ENCODE results near the gene FGR.

Gene FGR

GRCh38 chr1:27569088-27569460 lies 65.9 kb downstream of the FGR start:
- Histone ChIP-seq H4K91ac (ENCODE audit: low read depth, low read length, poor library complexity) (no peak overlapping the region), H2AK5ac (ENCODE audit: low read depth, low read length) (peak overlapping the region; percentile 56), H3K27me3 (ENCODE audit: control insufficient read depth in 3 of 3, insufficient read depth in 3 of 3, low read depth in 1 of 3, low read length in 3 of 3) (no peaks in the 10 kb centered on the region), H3K4ac (ENCODE audit: low read length) (no peak overlapping the region), H3K23ac (ENCODE audit: low read depth, low read length, poor library complexity) (no peak overlapping the region), H3K9ac (ENCODE audit: low read depth, low read length, poor library complexity) (no peak overlapping the region), H2BK12ac (ENCODE audit: low read length) (peak overlapping the region; percentile 67), H2BK120ac (ENCODE audit: low read depth, low read length) (no peak overlapping the region), H3K4me3 (ENCODE audit: low read length in 2 of 2) (no peak overlapping the region), H2BK5ac (ENCODE audit: low read length) (peak overlapping the region; percentile 96), H3K18ac (ENCODE audit: low read length) (peak overlapping the region; percentile 73), H3K9me3 (replicated peaks in 1 of 2; ENCODE audit: control insufficient read depth in 2 of 2, insufficient read depth in 1 of 2, low read depth in 1 of 2, low read length in 2 of 2) (no peaks in the 10 kb centered on the region), H3K4me2 (ENCODE audit: insufficient read depth, low read length, poor library complexity, severe bottlenecking) (no peak overlapping the region), H2AFZ (ENCODE audit: low read length) (no peak overlapping the region), H3K14ac (ENCODE audit: low read length) (no peak overlapping the region), H3K79me1 (ENCODE audit: low read depth, low read length) (peaks cover 10% of the 10 kb centered on the region), H3K36me3 (replicated peaks in 1 of 2; ENCODE audit: control insufficient read depth in 2 of 2, insufficient read depth in 2 of 2, low read length in 2 of 2) (peaks cover 2 to 6% of the 10 kb centered on the region in 2 donors), H4K8ac (ENCODE audit: low read depth, low read length) (no peak overlapping the region), H2BK15ac (ENCODE audit: low read length) (peak overlapping the region; percentile 47), H3K4me1 (ENCODE audit: control insufficient read depth in 2 of 2, insufficient read depth in 1 of 2, low read depth in 1 of 2, low read length in 2 of 2) (peaks cover 80 to 90% of the 10 kb centered on the region in 2 donors), H3K27ac (replicated peaks; ENCODE audit: low read length) (peak overlapping the region; percentile 93)
- no peak for DNase-seq (ENCODE audit: low spot score)
- no CpG with 5 or more reads among the region's 3 CpGs for WGBS, 2 donors (ENCODE audit: extremely low coverage in 2 of 2, insufficient read length in 2 of 2, insufficient replicate concordance in 1 of 2)

- H3K18ac ChIP-seq (ENCODE audit: low read length): peak overlapping the region; percentile 91
- H3K4me2 ChIP-seq (ENCODE audit: insufficient read depth, low read length, poor library complexity, severe bottlenecking): peak overlapping the region; percentile 42
- peak overlapping the region; percentile 57 for H3K23ac ChIP-seq (ENCODE audit: low read depth, low read length, poor library complexity)
- H3K4me3 ChIP-seq (ENCODE audit: low read length in 2 of 2): peak overlapping the region in 1 of 2 donors; percentile 15
- peak overlapping the region; percentile 96 for H2BK5ac ChIP-seq (ENCODE audit: low read length)
- H2BK12ac ChIP-seq (ENCODE audit: low read length): peak overlapping the region; percentile 11
- no peak overlapping the region for H3K14ac ChIP-seq (ENCODE audit: low read length)
- peaks cover 2 to 6% of the 10 kb centered on the region in 2 donors for H3K36me3 ChIP-seq (replicated peaks in 1 of 2; ENCODE audit: control insufficient read depth in 2 of 2, insufficient read depth in 2 of 2, low read length in 2 of 2)
- H3K4me1 ChIP-seq (ENCODE audit: control insufficient read depth in 2 of 2, insufficient read depth in 1 of 2, low read depth in 1 of 2, low read length in 2 of 2): peaks cover 80 to 90% of the 10 kb centered on the region in 2 donors
- H3K9ac ChIP-seq (ENCODE audit: low read depth, low read length, poor library complexity): peak overlapping the region; percentile 50
- H3K4ac ChIP-seq (ENCODE audit: low read length): peak overlapping the region; percentile 0
- H3K27ac ChIP-seq (replicated peaks; ENCODE audit: low read length): peak overlapping the region; percentile 100
- peak overlapping the region; percentile 47 for H2BK15ac ChIP-seq (ENCODE audit: low read length)
- no peaks in the 10 kb centered on the region for H3K27me3 ChIP-seq (ENCODE audit: control insufficient read depth in 3 of 3, insufficient read depth in 3 of 3, low read depth in 1 of 3, low read length in 3 of 3)
- peak overlapping the region; percentile 22 for H2BK120ac ChIP-seq (ENCODE audit: low read depth, low read length)
- peak; percentile 91 for DNase-seq (ENCODE audit: low spot score)
- H4K91ac ChIP-seq (ENCODE audit: low read depth, low read length, poor library complexity): no peak overlapping the region
- H3K9me3 ChIP-seq (replicated peaks in 1 of 2; ENCODE audit: control insufficient read depth in 2 of 2, insufficient read depth in 1 of 2, low read depth in 1 of 2, low read length in 2 of 2): no peaks in the 10 kb centered on the region
- peaks cover 11% of the 10 kb centered on the region for H3K79me1 ChIP-seq (ENCODE audit: low read depth, low read length)
- no peak overlapping the region for H2AFZ ChIP-seq (ENCODE audit: low read length)
- peak overlapping the region; percentile 56 for H2AK5ac ChIP-seq (ENCODE audit: low read depth, low read length)
- H4K8ac ChIP-seq (ENCODE audit: low read depth, low read length): no peak overlapping the region
- WGBS, 2 donors (ENCODE audit: extremely low coverage in 2 of 2, insufficient read length in 2 of 2, insufficient replicate concordance in 1 of 2): no CpG with 5 or more reads among the region's 65 CpGs
Measured at GRCh38 chr1:27568300-27569087, 66.5 kb downstream of the FGR start.

DNA sequence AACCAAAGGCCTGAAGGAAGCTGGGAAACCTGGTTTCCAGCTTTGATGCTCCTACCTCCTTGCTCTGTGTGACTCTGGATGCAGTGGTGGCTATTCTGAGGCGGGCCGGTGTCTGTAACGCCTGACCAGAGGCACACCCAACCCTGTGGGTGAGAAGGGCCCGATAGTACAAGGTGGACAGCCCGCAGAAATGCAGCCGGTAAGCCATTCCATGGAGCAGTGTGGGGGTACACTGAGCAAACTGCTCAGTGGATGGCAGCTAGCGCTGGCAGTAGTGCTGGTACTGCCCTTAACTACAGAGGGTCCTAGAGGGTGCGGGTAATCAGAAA lies 67.0 kb downstream of the FGR start:
- Histone ChIP-seq H3K27ac (replicated peaks; ENCODE audit: low read length) (peak overlapping the region; percentile 100), H3K9ac (ENCODE audit: low read depth, low read length, poor library complexity) (peak overlapping the region; percentile 10), H3K9me3 (replicated peaks in 1 of 2; ENCODE audit: control insufficient read depth in 2 of 2, insufficient read depth in 1 of 2, low read depth in 1 of 2, low read length in 2 of 2) (no peaks in the 10 kb centered on the region), H2BK12ac (ENCODE audit: low read length) (peak overlapping the region; percentile 11), H3K79me1 (ENCODE audit: low read depth, low read length) (peaks cover 16% of the 10 kb centered on the region), H3K4me2 (ENCODE audit: insufficient read depth, low read length, poor library complexity, severe bottlenecking) (peak overlapping the region; percentile 42), H2BK5ac (ENCODE audit: low read length) (peak overlapping the region; percentile 68), H3K4ac (ENCODE audit: low read length) (peak overlapping the region; percentile 0), H4K91ac (ENCODE audit: low read depth, low read length, poor library complexity) (no peak overlapping the region), H4K8ac (ENCODE audit: low read depth, low read length) (no peak overlapping the region), H2BK15ac (ENCODE audit: low read length) (peak overlapping the region; percentile 6), H3K18ac (ENCODE audit: low read length) (peak overlapping the region; percentile 68), H3K36me3 (replicated peaks in 1 of 2; ENCODE audit: control insufficient read depth in 2 of 2, insufficient read depth in 2 of 2, low read length in 2 of 2) (peaks cover 2 to 6% of the 10 kb centered on the region in 2 donors), H2AK5ac (ENCODE audit: low read depth, low read length) (peak overlapping the region; percentile 30), H3K4me3 (ENCODE audit: low read length in 2 of 2) (peak overlapping the region in 1 of 2 donors; percentile 15), H3K14ac (ENCODE audit: low read length) (no peak overlapping the region), H3K4me1 (ENCODE audit: control insufficient read depth in 2 of 2, insufficient read depth in 1 of 2, low read depth in 1 of 2, low read length in 2 of 2) (peaks cover 78 to 89% of the 10 kb centered on the region in 2 donors), H3K27me3 (ENCODE audit: control insufficient read depth in 3 of 3, insufficient read depth in 3 of 3, low read depth in 1 of 3, low read length in 3 of 3) (no peaks in the 10 kb centered on the region), H2BK120ac (ENCODE audit: low read depth, low read length) (no peak overlapping the region), H3K23ac (ENCODE audit: low read depth, low read length, poor library complexity) (peak overlapping the region; percentile 57), H2AFZ (ENCODE audit: low read length) (no peak overlapping the region)
- no peak for DNase-seq (ENCODE audit: low spot score)
- no CpG with 5 or more reads among the region's 8 CpGs for WGBS, 2 donors (ENCODE audit: extremely low coverage in 2 of 2, insufficient read length in 2 of 2, insufficient replicate concordance in 1 of 2)

DNA sequence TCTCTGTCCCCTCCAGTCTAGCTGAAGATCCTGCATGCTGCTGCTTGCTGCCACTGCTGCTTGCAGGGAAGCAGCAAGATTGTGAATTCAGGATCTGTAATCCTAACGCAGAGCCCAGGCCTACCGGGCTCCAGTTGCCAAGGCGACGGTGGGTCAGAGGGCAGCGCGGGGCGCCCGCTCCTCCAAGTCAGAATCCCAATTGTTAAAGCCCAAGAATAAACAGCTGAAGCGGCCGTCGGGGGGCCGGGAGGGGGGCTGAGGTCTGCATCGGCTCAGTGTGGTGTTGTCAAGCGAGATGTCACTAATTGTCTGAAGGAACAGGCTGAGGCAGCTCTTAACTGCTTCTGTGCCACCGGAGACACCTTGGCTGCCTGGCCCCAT lies 67.8 kb downstream of the FGR start:
- peak overlapping the region; percentile 73 for H3K9ac ChIP-seq (ENCODE audit: low read depth, low read length, poor library complexity)
- H4K8ac ChIP-seq (ENCODE audit: low read depth, low read length): no peak overlapping the region
- H3K9me3 ChIP-seq (replicated peaks in 1 of 2; ENCODE audit: control insufficient read depth in 2 of 2, insufficient read depth in 1 of 2, low read depth in 1 of 2, low read length in 2 of 2): no peaks in the 10 kb centered on the region
- peak overlapping the region; percentile 97 for H2BK5ac ChIP-seq (ENCODE audit: low read length)
- peak overlapping the region; percentile 99 for H2AK5ac ChIP-seq (ENCODE audit: low read depth, low read length)
- H3K36me3 ChIP-seq (replicated peaks in 1 of 2; ENCODE audit: control insufficient read depth in 2 of 2, insufficient read depth in 2 of 2, low read length in 2 of 2): peaks cover 2 to 6% of the 10 kb centered on the region in 2 donors
- peak overlapping the region; percentile 92 for H2BK15ac ChIP-seq (ENCODE audit: low read length)
- H3K18ac ChIP-seq (ENCODE audit: low read length): peak overlapping the region; percentile 99
- H3K4me2 ChIP-seq (ENCODE audit: insufficient read depth, low read length, poor library complexity, severe bottlenecking): peak overlapping the region; percentile 60
- peak overlapping the region; percentile 100 for H3K27ac ChIP-seq (replicated peaks; ENCODE audit: low read length)
- no peak overlapping the region for H2AFZ ChIP-seq (ENCODE audit: low read length)
- H2BK120ac ChIP-seq (ENCODE audit: low read depth, low read length): peak overlapping the region; percentile 91
- peak; percentile 93 for DNase-seq (ENCODE audit: low spot score)
- H3K4me1 ChIP-seq (ENCODE audit: control insufficient read depth in 2 of 2, insufficient read depth in 1 of 2, low read depth in 1 of 2, low read length in 2 of 2): peaks cover 78 to 89% of the 10 kb centered on the region in 2 donors
- peaks cover 24% of the 10 kb centered on the region for H3K79me1 ChIP-seq (ENCODE audit: low read depth, low read length)
- no peaks in the 10 kb centered on the region for H3K27me3 ChIP-seq (ENCODE audit: control insufficient read depth in 3 of 3, insufficient read depth in 3 of 3, low read depth in 1 of 3, low read length in 3 of 3)
- H4K91ac ChIP-seq (ENCODE audit: low read depth, low read length, poor library complexity): peak overlapping the region; percentile 88
- peak overlapping the region; percentile 45 for H3K23ac ChIP-seq (ENCODE audit: low read depth, low read length, poor library complexity)
- peak overlapping the region; percentile 94 for H3K14ac ChIP-seq (ENCODE audit: low read length)
- H3K4me3 ChIP-seq (ENCODE audit: low read length in 2 of 2): peak overlapping the region in 1 of 2 donors; percentile 16
- H2BK12ac ChIP-seq (ENCODE audit: low read length): peak overlapping the region; percentile 94
- H3K4ac ChIP-seq (ENCODE audit: low read length): no peak overlapping the region
- WGBS, 2 donors (ENCODE audit: extremely low coverage in 2 of 2, insufficient read length in 2 of 2, insufficient replicate concordance in 1 of 2): no CpG with 5 or more reads among the region's 15 CpGs

All from neuronal stem cell (in vitro differentiated cells).